Left colon (tissue), 2 donors: ENCODE data around the gene SAT1. TPM values are rescaled to one million over a fixed set of nuclear protein-coding genes. Genes with fewer than 3 reads are reported as not detected.
A peak's percentile ranks its signal among the peaks of the same experiment; 100 is the strongest.

Experiments used
- ATAC-seq: fragments of 200-7000 bp; cut with Tn5 transposase; one replicate; pipeline ENCODE4 v1.9.1; 2020; ENCODE audit warnings: mild to moderate bottlenecking, moderate library complexity
- DNase-seq, 2 donors: peaks; one replicate each; pipeline ENCODE4 v3.0.0-alpha.2; 2020
- intact Hi-C, 2 donors: fragments of 100-400 bp; cut with DNase I in 1 of 2; cut with micrococcal nuclease in 1 of 2; formaldehyde crosslinking; loops; one replicate each; pipeline versions ENCODE4 v1.11.2 to v1.14.0; 2022; cut with DNase I, micrococcal nuclease
- total RNA-seq, 2 donors: library from RNA; stranded (reverse); fragmentation: NEBNext Ultra II Directional; extraction: Animal tissue kit (Norgen Biotek cat#: 25700); gene quantifications; one replicate each; pipeline ENCODE4 v1.2.1, GENCODE V29; 2021
- donor health status: DM: no; HTN: no; CAD: no.
- donor health status: DM: yes; HTN: yes; CAD: no.

SAT1 gene
- total RNA-seq, 2 donors from 2014 or later = 499 to 508 TPM

DNA sequence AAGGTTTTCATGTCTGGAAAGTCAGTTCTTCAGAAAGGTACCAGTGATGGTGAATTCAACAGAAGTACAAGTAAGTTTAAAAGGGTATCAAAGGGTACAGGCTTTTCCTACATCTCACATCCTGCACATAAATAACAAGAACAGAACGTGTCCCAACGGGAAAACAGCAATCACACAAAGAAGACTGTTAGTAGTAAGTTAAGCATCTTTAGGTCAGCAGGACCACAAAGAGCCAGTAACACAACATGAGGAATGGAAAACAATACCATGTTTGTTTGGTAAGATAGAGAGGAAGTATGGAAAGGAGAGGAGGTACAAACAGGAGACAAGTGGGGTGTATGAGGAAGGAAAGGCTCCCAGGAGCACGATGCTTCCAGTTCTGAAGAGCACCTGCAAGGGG, 43.2 kb downstream of the SAT1 start:
- intact Hi-C loops = no loop called here
- no peak for DNase-seq
- no peak for ATAC-seq

DNA sequence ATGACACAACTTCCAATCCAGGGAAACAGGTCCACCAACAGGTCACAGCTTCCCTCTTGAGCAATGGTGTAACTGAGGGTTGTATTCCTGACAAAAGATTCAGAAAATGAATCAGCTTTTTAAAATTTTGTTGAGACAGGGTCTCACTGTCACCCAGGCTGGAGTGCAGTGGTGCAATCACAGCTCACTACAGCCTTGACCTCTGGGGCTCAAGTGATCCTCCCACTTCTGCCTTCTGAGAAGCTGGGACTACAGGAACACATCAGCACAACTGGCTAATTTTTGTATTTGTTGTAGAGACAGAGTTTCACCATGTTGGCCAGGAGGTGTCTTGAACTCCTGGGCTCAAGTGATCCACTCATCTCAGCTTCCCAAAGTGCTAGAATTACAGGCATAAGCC, 43.7 kb downstream of the SAT1 start:
- ATAC-seq = no peak
- DNase-seq = no peak
- intact Hi-C loops = no loop called here

DNA sequence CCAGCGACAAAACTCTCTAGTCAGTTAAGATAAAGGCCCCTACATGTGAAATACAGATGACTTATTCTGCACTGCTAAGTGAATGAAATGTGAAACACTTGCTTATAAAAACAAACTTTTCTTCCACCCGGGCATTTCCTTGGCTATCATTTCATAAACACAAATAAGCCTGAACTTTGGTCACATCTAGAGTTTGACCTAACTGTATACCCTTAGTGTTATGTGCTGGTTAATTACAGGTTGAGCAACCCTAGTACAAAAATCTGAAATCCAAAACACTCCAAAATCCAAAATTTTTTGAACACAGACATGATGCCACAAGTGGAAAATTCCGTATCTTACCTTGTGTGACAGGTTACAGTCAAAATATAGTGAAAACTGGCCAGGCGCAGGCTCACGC, 45.9 kb downstream of the SAT1 start:
- ATAC-seq = peak; percentile 72
- intact Hi-C loops = no loop called here
- no peak for DNase-seq

DNA sequence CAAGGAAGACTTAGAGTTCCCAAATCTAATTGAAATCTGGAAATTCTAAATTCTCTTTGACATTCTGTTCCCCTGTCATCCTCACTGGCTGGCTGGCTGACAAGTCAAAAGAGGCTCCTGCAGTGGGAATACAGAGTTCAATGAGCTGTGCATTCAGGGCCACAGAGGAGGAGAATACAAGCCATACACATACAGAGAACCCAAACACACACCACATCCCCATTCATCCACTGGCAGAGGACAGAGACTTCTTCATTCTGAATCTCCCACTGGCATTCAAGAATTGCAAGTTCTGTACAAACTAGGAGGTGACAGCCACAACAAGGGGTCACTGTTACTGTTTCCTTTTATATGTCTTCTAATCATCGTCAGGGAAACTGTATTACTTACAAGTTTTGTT, 49.7 kb downstream of the SAT1 start:
- intact Hi-C loops = no loop called here
- no peak for ATAC-seq

More for the DNA sequence above, 49.7 kb downstream of the SAT1 start:
- no peak for DNase-seq

Other genes with a start within 250 kb of the SAT1 start
- gene PRDX4, start 115.7 kb upstream of the SAT1 start, total RNA-seq = 10 to 100 TPM; 39.1 to 43.3 TPM
- gene ACOT9, start 39.9 kb upstream of the SAT1 start, total RNA-seq = 10 to 100 TPM; 22.4 to 25.9 TPM
- gene APOO, start 124.8 kb downstream of the SAT1 start, total RNA-seq = 10 to 100 TPM; 31.4 to 31.7 TPM
- not detected for gene CXorf58, start 124.8 kb downstream of the SAT1 start, total RNA-seq
- gene KLHL15, start 244.0 kb downstream of the SAT1 start, total RNA-seq = 1 to 10 TPM; 2.9 to 3.7 TPM